Measurements from ENCODE around the gene MACIR.

The MACIR gene, protein sequence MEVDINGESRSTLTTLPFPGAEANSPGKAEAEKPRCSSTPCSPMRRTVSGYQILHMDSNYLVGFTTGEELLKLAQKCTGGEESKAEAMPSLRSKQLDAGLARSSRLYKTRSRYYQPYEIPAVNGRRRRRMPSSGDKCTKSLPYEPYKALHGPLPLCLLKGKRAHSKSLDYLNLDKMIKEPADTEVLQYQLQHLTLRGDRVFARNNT

DNA sequence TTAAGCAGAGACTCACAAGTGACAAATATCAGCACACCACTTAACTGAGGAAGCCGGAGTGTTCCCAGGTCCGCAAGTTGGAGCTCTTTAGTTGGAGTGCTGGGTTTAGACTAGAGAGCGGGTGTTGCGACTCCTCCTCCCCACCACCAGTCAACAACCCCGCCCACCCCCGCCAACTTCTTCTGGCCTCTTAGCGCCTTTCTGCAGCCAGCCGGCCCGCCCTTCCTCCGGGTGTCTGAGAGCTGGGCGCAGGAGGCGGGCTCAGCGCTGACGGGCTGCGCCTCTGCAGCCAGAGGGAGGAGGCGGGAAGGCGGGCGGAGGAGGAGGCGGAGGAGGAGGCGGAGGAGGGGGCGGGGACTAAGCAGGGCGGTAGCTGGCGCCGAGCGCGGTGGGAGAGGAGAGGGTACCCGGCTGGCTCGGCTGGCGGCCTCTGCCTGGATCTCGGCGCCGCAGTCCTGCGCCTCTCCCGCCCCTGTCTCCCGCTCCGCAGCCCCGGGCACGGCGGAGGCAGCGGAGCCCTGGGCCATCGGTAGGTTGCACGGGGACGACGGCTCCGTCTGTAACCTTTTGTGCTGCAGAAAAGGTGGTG, at the start of gene MACIR:
Gene MACIR, plus strand, starts transcription at position 396 of the 589 bp plus-strand sequence. CDS start 17,157 bp downstream, outside the sequence.
- DNase-seq (ENCODE audit: low spot score), result peak; percentile 90
- TF ChIP-seq, protein P1, sequence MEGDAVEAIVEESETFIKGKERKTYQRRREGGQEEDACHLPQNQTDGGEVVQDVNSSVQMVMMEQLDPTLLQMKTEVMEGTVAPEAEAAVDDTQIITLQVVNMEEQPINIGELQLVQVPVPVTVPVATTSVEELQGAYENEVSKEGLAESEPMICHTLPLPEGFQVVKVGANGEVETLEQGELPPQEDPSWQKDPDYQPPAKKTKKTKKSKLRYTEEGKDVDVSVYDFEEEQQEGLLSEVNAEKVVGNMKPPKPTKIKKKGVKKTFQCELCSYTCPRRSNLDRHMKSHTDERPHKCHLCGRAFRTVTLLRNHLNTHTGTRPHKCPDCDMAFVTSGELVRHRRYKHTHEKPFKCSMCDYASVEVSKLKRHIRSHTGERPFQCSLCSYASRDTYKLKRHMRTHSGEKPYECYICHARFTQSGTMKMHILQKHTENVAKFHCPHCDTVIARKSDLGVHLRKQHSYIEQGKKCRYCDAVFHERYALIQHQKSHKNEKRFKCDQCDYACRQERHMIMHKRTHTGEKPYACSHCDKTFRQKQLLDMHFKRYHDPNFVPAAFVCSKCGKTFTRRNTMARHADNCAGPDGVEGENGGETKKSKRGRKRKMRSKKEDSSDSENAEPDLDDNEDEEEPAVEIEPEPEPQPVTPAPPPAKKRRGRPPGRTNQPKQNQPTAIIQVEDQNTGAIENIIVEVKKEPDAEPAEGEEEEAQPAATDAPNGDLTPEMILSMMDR (IDR thresholded peaks at IDR 0.05; ENCODE audit: extremely low read depth, missing control alignments), result no peak

DNA sequence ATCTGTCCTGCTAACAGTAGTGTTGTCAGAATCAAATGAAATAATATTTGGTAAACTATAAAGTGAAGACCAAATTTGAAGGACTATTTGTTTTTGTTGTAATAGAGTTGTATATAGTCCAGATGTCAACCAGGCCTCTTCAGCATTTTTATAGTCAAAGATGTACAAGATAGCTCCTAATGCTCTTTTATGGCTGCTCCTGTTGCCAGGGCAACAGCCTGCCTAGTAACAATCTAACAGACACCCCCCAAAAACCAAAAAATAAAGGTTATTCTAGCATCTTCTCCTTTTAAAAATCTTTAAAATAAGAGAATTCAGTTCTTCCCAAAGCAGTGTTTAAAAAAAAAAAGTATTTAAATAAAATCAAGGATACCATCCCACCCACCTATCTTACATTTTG, 49.5 kb upstream of the MACIR start:
- DNase-seq (ENCODE audit: low spot score), result no peak
- TF ChIP-seq, protein P1 (IDR thresholded peaks at IDR 0.05; ENCODE audit: extremely low read depth, missing control alignments), result no peak

DNA sequence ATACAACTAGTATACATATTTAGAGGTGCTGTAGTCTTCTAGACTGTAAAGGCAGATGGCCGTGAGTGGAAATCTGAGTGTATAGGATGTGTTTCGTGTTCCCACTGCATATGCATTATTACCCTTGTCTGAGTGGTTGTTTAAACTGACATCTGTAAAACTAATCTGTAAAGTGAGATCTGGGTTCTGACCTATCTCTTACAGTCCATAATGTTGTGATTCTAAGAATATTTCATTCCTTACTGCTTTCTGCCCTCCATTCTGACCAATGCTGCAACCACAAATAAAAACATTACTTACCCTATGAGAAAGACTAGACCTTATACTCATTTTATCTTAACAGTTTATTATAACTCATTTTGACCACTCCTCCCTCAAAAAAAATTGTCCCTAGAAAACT, 47.6 kb upstream of the MACIR start:
- TF ChIP-seq, protein P1 (IDR thresholded peaks at IDR 0.05; ENCODE audit: extremely low read depth, missing control alignments), result no peak
- DNase-seq (ENCODE audit: low spot score), result no peak

- TF ChIP-seq, protein P1 (IDR thresholded peaks at IDR 0.05; ENCODE audit: extremely low read depth, missing control alignments), result no peak
- peak; percentile 9 for DNase-seq (ENCODE audit: low spot score)
Observed at GRCh38 chr5:103211576-103212561, 46.7 kb upstream of the MACIR start.

DNA sequence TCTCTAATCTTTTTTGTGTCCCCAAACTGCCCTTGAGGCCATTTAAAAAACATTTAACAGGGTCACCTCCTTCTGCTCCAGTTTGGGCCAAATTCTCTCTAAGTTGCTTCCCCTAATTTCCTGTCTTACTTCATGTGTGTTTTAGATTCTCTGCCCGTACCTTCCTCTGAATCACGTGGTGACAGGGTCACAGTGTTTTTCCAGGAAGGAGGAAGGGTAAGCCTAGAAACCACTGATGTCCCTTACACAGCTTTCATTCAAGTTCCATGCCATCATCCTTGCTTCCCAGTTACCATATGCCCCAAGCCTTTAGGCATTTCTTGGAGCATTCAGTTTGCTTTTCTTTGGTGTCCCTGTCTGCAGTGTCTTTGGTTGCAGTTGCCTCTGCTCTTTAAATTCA, 42.4 kb upstream of the MACIR start:
- no peak for DNase-seq (ENCODE audit: low spot score)
- TF ChIP-seq, protein P1 (IDR thresholded peaks at IDR 0.05; ENCODE audit: extremely low read depth, missing control alignments), result no peak

GRCh38 chr5:103216697-103217096, 41.9 kb upstream of the MACIR start:
- TF ChIP-seq, protein P1 (IDR thresholded peaks at IDR 0.05; ENCODE audit: extremely low read depth, missing control alignments), result no peak
- DNase-seq (ENCODE audit: low spot score), result no peak

DNA sequence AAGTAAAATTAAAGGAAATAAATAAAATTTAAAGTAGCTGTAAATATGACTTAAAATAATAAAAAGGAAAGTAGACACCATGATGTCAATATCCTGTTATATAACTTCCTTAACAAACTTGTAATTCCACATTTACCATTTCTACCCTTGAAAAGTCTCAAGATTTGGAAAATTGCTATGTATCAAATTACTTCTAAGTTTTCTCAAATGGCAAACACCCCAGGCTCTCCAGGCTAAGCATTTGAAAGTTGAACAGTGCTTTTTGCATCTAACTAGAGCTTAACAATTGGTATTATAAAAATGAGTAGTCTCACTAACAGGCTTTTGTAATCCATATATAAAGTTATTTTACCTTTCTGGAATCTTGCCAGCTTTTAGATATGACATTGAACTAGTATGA, 41.5 kb upstream of the MACIR start:
- TF ChIP-seq, protein P1 (IDR thresholded peaks at IDR 0.05; ENCODE audit: extremely low read depth, missing control alignments), result no peak
- no peak for DNase-seq (ENCODE audit: low spot score)
